Activated CD4-positive, CD25-positive, alpha-beta regulatory T cell (primary cell): Measurements from ENCODE around the gene CCNF.
A peak's percentile ranks its signal among the peaks of the same experiment; 100 is the strongest.
"Not testable (repeated sequence)": the region's sequence is repeated elsewhere in the genome, so short reads cannot be mapped to it uniquely, and the experiment has no call there.

Experiments
- DNase-seq, 4 experiments: peaks; one replicate each; lab custom pipeline; 2025; lab: John Stamatoyannopoulos, UW

The CCNF gene

GRCh38 chr16:2471653-2472487 is 42.6 kb downstream of the CCNF start:
- DNase-seq: no peak

DNA sequence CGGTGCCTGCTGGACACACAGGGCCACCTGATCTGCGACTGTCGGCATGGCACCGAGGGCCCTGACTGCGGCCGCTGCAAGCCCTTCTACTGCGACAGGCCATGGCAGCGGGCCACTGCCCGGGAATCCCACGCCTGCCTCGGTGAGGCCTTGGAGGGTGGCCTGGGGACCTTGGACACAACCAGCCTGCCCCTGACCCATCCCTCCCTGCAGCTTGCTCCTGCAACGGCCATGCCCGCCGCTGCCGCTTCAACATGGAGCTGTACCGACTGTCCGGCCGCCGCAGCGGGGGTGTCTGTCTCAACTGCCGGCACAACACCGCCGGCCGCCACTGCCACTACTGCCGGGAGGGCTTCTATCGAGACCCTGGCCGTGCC is 43.2 kb downstream of the CCNF start:
- DNase-seq: no peak

DNA sequence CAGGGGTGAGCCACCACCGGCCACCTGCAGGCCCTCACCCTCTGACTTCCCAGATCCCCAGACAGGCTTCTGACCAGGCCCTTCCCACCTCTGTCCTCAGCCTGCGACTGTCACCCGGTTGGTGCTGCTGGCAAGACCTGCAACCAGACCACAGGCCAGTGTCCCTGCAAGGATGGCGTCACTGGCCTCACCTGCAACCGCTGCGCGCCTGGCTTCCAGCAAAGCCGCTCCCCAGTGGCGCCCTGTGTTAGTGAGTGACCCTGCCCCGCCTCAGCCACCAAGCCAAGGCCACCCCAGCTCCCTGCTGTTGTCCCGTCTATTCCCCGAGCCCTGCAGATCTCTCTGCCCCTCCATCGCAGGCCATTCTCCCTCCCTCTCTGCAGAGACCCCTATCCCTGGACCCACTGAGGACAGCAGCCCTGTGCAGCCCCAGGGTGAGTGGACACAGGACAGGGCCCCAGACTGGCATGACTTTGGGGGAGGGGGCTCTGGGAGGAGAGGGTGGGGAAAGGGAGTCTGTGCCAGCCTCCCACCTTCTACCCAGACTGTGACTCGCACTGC is 43.7 kb downstream of the CCNF start:
- no peak for DNase-seq

- no peak for DNase-seq
Observed at GRCh38 chr16:2473446-2473926, 44.2 kb downstream of the CCNF start.

GRCh38 chr16:2473999-2474876 is 45.0 kb downstream of the CCNF start:
- DNase-seq: peak in 2 of 4 experiments; percentile 37 to 39

DNA sequence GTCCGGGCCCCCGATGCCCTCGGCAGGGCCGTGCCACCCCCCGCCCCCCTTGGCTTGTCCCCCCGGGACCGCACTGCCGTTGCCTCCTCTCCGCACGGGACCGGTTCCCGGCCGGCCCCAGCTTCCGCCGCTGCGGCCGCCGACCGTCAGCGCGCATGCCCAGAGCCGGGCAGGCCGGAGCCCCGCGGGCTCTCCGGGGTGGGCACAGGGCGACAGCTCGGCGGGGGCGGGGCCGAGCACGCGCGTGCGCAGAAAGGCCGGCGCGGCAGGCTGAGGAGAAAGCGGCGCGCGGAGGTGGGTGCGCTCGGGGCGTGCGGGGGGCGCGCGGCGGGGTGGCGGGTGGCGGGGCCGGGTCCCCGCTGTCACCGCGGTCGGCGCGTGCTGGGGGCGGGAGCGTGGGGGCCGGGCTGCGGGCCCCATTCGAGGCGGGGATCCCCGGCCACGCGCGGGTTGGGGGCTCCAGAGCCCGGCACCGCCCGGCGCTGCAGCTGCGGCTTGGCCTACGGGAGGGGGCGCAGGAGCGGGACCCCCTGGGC is 45.7 kb downstream of the CCNF start, which contains the start of gene TBC1D24:
Gene TBC1D24 (plus strand): TSS at position 251 of the 536 bp plus-strand sequence. CDS start 21,022 bp downstream, outside the sequence.
- DNase-seq: peak; percentile 54 to 77 (median 58)

GRCh38 chr16:2475413-2476344 is 46.4 kb downstream of the CCNF start:
- DNase-seq: no peak

- no peak for DNase-seq
Observed at GRCh38 chr16:2476345-2476720, 47.1 kb downstream of the CCNF start.

DNA sequence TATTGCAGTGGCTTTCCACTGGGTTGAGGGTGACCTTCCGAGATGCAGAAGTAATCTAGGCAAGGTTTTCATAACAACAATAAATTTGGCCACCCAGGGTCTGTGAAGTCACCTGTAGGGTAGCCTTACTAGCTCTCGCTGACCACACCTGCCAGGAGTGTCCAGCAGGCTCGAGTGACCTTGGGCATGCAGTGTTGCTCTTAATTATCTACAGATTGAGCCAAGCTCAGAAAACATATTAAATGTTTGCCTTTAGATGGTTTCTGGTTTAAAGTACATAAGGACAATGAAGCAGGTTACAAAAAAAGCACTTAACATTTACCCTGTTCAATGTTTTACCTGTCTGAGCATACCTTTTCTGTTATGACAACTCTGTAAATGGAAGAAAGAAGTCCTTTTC is 47.5 kb downstream of the CCNF start:
- no peak for DNase-seq

GRCh38 chr16:2477327-2477726 is 48.1 kb downstream of the CCNF start:
- DNase-seq: no peak

DNA sequence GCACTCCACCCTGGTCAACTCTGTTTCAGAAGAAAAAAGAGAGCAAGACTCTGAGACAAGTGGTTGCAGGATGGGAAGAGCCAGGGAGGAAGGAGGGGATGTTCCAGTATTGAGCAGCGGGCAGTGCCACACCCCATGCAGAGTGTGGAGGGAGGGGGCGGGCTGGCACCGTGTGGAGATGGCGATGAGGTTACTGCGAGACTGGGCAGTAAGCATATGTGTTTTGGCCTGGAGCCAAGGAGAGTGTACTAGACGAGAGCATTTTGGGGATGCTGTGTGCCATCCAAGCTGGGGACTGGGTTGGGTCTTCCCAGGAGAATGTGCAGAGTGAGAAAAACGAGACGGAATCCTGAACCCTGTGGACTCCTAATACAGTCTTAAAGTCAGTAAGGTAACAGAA is 49.0 kb downstream of the CCNF start:
- no peak for DNase-seq

- not testable (repeated sequence) for DNase-seq
Observed at GRCh38 chr16:2479996-2480395, 50.7 kb downstream of the CCNF start.

- no peak for DNase-seq
Observed at GRCh38 chr16:2480948-2481347, 51.7 kb downstream of the CCNF start.

- DNase-seq: no peak
Observed at GRCh38 chr16:2481676-2482075, 52.4 kb downstream of the CCNF start.

- DNase-seq: no peak
Observed at GRCh38 chr16:2482249-2482648, 53.0 kb downstream of the CCNF start.

DNA sequence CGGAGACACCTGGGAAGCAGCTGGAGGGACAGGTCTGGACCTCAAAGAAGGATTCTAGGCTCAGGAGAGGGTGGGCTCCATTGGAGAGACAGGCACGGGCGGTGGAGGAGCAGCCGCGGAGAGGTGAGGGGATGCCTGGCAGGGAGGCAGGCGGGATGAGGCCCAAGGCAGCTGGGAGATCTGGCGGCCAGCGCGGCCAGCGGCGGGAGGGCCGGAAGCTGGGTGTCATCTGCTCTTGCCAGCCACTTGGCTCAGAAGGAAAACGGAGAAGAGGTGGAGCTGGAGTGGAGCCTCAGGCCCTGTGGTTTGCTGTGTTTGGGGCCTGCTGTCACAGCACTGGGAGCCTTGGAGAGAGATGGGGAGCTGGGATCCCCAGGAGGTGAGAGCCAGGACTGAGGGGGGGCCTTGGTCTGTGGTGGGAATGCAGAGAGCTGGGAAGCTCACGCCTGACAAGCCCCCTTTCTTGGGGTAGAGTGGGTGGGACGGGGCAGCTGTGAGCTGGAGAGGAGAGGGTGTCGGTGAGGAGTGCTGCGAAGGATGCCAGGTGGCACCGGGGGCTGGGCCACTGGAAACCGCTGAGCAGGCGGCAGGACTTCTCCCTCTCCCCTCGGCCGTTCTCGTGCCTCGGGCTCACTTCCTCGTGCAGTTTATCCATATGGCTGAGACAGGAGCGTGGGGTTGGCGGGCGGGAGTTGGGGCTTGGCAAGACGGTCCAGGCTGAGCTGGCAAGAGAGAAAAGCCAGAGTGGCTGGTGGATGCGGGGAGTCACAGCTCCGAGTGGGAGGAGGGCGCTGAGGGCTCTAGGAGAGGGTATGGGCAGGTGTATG is 53.7 kb downstream of the CCNF start:
- DNase-seq: no peak

DNA sequence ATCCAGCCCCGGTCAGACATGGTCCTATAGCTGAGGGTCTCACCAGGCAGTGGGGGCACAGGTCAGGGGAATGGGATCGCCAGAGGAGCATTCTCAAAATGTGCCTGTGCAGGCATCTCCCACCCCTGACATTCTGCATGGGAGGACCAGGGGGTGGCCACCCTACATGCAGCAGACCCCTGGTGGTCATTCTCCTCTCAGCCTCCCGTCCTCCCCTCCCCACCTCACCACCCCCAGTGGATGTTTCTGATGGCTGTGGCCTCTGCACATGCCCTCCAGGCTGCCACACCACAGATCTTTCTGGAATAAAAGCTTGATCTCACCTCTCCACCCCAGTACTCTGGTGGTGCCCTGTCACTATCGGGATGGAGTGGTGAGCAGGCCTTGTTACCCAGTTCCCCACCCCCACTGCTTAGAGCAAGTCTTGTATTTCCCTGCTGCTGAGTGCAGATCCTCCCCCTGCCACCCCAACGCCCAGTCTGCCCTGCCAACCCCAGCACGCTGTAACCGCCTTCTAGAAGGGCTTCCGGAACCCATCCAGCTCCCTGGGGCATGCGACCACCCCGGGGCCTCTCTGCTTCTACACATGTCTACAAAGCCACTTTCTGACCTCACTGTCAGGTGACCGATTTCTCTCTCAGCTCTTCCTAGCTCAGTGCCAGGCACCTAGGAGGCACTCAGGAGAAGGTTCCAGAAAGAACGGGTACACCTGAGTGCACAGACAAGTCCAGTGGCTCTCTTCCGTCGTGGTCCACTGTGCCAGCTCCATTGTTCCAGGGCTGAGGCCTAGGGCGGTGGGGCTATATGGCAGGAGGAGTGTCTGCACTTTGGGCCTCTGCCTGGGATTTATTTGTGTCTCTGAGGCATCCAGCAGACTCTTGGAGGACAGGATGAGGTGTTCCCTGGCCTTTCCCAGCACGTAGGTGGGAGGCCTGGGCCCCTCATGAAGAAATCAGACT is 55.0 kb downstream of the CCNF start:
- no peak for DNase-seq

DNA sequence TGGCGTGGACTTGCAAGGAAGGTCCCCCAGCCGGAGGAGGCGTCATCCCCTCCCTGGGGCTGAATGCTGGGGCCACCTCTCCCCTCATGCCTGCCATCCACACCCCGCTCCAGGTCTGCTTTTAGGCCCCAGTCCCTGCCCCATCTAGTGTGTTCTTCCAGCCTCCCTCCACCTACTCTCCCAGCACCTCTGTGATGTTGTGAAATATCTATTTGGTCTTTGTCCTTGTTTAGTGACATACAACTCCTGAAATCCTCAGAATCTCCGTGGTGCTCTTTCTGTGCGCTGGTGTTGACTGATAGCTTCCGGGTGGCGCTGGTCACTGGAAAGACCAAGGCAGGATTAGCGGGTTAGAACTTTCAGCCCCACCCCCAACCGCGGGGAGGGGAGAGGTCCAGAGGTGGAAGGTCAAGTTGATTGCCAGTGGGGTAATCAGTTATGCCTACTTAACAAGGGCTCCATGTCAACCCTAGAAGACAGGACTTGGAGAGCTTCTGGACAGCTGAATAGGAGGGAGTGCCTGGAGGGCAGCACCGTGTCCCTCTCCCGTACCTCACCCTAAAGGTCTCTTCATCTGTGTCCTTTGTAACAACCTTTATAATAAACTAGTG is 55.8 kb downstream of the CCNF start:
- DNase-seq: no peak
